Measurements from ENCODE around the gene ADGRG3.

Gene ADGRG3

GRCh38 chr16:57704011-57704904, 36.2 kb downstream of the ADGRG3 start:
- H4K8ac ChIP-seq (ENCODE audit: low read length) = no peak overlapping the region
- no peak overlapping the region for H3K4me3 ChIP-seq (ENCODE audit: insufficient read depth in 1 of 2, low read depth in 1 of 2, low read length in 2 of 2)
- H3K18ac ChIP-seq (ENCODE audit: low read depth in 1 of 2, low read length in 2 of 2) = no peak overlapping the region
- H3K36me3 ChIP-seq (ENCODE audit: control insufficient read depth in 1 of 2, insufficient read depth in 2 of 2, low read depth in 1 of 2, low read length in 2 of 2) = no peaks in the 10 kb centered on the region
- no peaks in the 10 kb centered on the region for H3K4me1 ChIP-seq (ENCODE audit: control insufficient read depth, insufficient read depth, low read depth, low read length)
- no peak overlapping the region for H2AK5ac ChIP-seq (ENCODE audit: low read length, severe bottlenecking)
- H3K9ac ChIP-seq (ENCODE audit: low read length) = no peak overlapping the region
- H3K9me3 ChIP-seq (ENCODE audit: control insufficient read depth, low read length) = no peaks in the 10 kb centered on the region
- no peak overlapping the region for H2AFZ ChIP-seq (ENCODE audit: low read depth, low read length)
- H3K23ac ChIP-seq (ENCODE audit: low read length in 2 of 2) = no peak overlapping the region
- H3K14ac ChIP-seq (ENCODE audit: low read length in 2 of 2) = no peak overlapping the region
- no peak overlapping the region for H3K4me2 ChIP-seq (ENCODE audit: low read length, poor library complexity, severe bottlenecking)
- H3K79me1 ChIP-seq (replicated peaks; ENCODE audit: low read length, poor library complexity, severe bottlenecking) = no peaks in the 10 kb centered on the region
- no peak overlapping the region for H2BK15ac ChIP-seq (ENCODE audit: low read depth, poor library complexity, severe bottlenecking)
- H4K91ac ChIP-seq (ENCODE audit: low read length) = no peak overlapping the region
- no peak overlapping the region for H2BK120ac ChIP-seq (ENCODE audit: low read depth, low read length)
- no peak for DNase-seq
- no peak overlapping the region for H2BK12ac ChIP-seq (ENCODE audit: low read length in 2 of 2)
- no peak overlapping the region for H3K27ac ChIP-seq (ENCODE audit: low read length, poor library complexity, severe bottlenecking)
- 78% methylated on average over 9 of the region's 11 CpGs for WGBS
- H3K27me3 ChIP-seq (ENCODE audit: control insufficient read depth in 1 of 2, insufficient read depth in 1 of 2, low read length in 2 of 2) = peaks cover 7 to 57% of the 10 kb centered on the region in 2 experiments
- no peak overlapping the region for H2BK5ac ChIP-seq (ENCODE audit: low read depth, low read length, poor library complexity, severe bottlenecking)
- H3K4ac ChIP-seq (ENCODE audit: low read depth in 1 of 2, low read length in 2 of 2) = no peak overlapping the region

GRCh38 chr16:57704905-57705852, 37.1 kb downstream of the ADGRG3 start:
- Histone ChIP-seq H2AK5ac (ENCODE audit: low read length, severe bottlenecking) (no peak overlapping the region), H2BK120ac (ENCODE audit: low read depth, low read length) (no peak overlapping the region), H3K9me3 (ENCODE audit: control insufficient read depth, low read length) (no peaks in the 10 kb centered on the region), H3K18ac (ENCODE audit: low read depth in 1 of 2, low read length in 2 of 2) (no peak overlapping the region), H2BK5ac (ENCODE audit: low read depth, low read length, poor library complexity, severe bottlenecking) (no peak overlapping the region), H3K36me3 (ENCODE audit: control insufficient read depth in 1 of 2, insufficient read depth in 2 of 2, low read depth in 1 of 2, low read length in 2 of 2) (no peaks in the 10 kb centered on the region), H3K4ac (ENCODE audit: low read depth in 1 of 2, low read length in 2 of 2) (no peak overlapping the region), H3K23ac (ENCODE audit: low read length in 2 of 2) (no peak overlapping the region), H3K4me3 (ENCODE audit: insufficient read depth in 1 of 2, low read depth in 1 of 2, low read length in 2 of 2) (no peak overlapping the region), H2BK12ac (ENCODE audit: low read length in 2 of 2) (no peak overlapping the region), H2AFZ (ENCODE audit: low read depth, low read length) (no peak overlapping the region), H3K27ac (ENCODE audit: low read length, poor library complexity, severe bottlenecking) (no peak overlapping the region), H3K9ac (ENCODE audit: low read length) (no peak overlapping the region), H3K4me2 (ENCODE audit: low read length, poor library complexity, severe bottlenecking) (no peak overlapping the region), H4K8ac (ENCODE audit: low read length) (no peak overlapping the region), H3K14ac (ENCODE audit: low read length in 2 of 2) (no peak overlapping the region), H3K27me3 (ENCODE audit: control insufficient read depth in 1 of 2, insufficient read depth in 1 of 2, low read length in 2 of 2) (peaks cover 7 to 50% of the 10 kb centered on the region in 2 experiments), H3K79me1 (replicated peaks; ENCODE audit: low read length, poor library complexity, severe bottlenecking) (no peaks in the 10 kb centered on the region), H3K4me1 (ENCODE audit: control insufficient read depth, insufficient read depth, low read depth, low read length) (no peaks in the 10 kb centered on the region), H4K91ac (ENCODE audit: low read length) (no peak overlapping the region), H2BK15ac (ENCODE audit: low read depth, poor library complexity, severe bottlenecking) (no peak overlapping the region)
- no peak for DNase-seq
- 72% methylated on average over 3 of the region's 4 CpGs for WGBS

DNA sequence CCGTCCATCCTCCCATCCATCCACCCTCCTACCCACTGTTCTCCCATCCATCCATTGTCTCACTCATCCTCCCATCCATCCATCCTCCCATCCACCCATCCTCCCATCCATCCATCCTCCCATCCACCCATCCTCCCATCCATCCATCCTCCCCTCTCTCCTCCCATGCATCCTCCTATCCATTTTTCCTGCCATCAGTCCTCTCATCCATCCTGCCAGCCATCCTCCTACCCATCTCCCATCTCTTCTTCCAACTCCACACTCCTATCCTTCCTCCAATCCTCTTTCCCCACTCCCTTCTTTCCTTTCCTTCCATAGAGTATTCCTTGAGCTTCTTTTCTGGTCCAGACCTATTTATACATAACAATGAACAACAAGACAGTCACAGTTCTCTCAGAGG, 38.6 kb downstream of the ADGRG3 start:
- Histone ChIP-seq H2AK5ac (ENCODE audit: low read length, severe bottlenecking) (no peak overlapping the region), H4K91ac (ENCODE audit: low read length) (no peak overlapping the region), H3K23ac (ENCODE audit: low read length in 2 of 2) (no peak overlapping the region), H3K9ac (ENCODE audit: low read length) (no peak overlapping the region), H3K4me1 (ENCODE audit: control insufficient read depth, insufficient read depth, low read depth, low read length) (no peaks in the 10 kb centered on the region), H3K14ac (ENCODE audit: low read length in 2 of 2) (no peak overlapping the region), H3K4me2 (ENCODE audit: low read length, poor library complexity, severe bottlenecking) (no peak overlapping the region), H2BK5ac (ENCODE audit: low read depth, low read length, poor library complexity, severe bottlenecking) (no peak overlapping the region), H3K79me1 (replicated peaks; ENCODE audit: low read length, poor library complexity, severe bottlenecking) (no peaks in the 10 kb centered on the region), H3K36me3 (ENCODE audit: control insufficient read depth in 1 of 2, insufficient read depth in 2 of 2, low read depth in 1 of 2, low read length in 2 of 2) (no peaks in the 10 kb centered on the region), H4K8ac (ENCODE audit: low read length) (no peak overlapping the region), H3K4me3 (ENCODE audit: insufficient read depth in 1 of 2, low read depth in 1 of 2, low read length in 2 of 2) (no peak overlapping the region), H2AFZ (ENCODE audit: low read depth, low read length) (no peak overlapping the region), H3K4ac (ENCODE audit: low read depth in 1 of 2, low read length in 2 of 2) (no peak overlapping the region), H3K18ac (ENCODE audit: low read depth in 1 of 2, low read length in 2 of 2) (no peak overlapping the region), H2BK120ac (ENCODE audit: low read depth, low read length) (no peak overlapping the region), H3K27me3 (ENCODE audit: control insufficient read depth in 1 of 2, insufficient read depth in 1 of 2, low read length in 2 of 2) (peaks cover 13 to 49% of the 10 kb centered on the region in 2 experiments), H3K9me3 (ENCODE audit: control insufficient read depth, low read length) (no peaks in the 10 kb centered on the region), H2BK12ac (ENCODE audit: low read length in 2 of 2) (no peak overlapping the region), H3K27ac (ENCODE audit: low read length, poor library complexity, severe bottlenecking) (no peak overlapping the region), H2BK15ac (ENCODE audit: low read depth, poor library complexity, severe bottlenecking) (no peak overlapping the region)
- no peak for DNase-seq
- WGBS = 70% methylated on average over 1 of the region's 1 CpG

DNA sequence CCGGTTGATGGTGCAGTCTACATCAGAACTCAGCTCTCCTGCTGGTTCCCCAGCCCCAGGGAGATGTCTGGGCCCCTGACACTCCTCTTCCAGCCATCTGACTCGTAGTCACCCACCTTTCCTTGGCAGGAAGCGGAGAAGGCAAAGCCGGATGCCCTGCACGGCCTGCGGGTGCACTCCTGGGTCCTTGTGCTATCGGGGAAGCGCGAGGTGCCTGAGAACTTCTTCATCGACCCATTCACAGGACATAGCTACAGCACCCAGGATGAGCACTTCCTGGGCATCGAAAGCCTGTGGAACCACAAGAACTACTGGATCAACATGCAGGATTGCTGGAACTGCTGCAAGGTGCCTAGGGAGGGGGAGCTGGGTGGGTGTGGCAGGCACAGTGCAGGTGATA, 39.2 kb downstream of the ADGRG3 start:
- Histone ChIP-seq H4K91ac (ENCODE audit: low read length) (no peak overlapping the region), H3K9me3 (ENCODE audit: control insufficient read depth, low read length) (no peaks in the 10 kb centered on the region), H3K4me3 (ENCODE audit: insufficient read depth in 1 of 2, low read depth in 1 of 2, low read length in 2 of 2) (no peak overlapping the region), H3K27me3 (ENCODE audit: control insufficient read depth in 1 of 2, insufficient read depth in 1 of 2, low read length in 2 of 2) (peaks cover 19 to 49% of the 10 kb centered on the region in 2 experiments), H3K27ac (ENCODE audit: low read length, poor library complexity, severe bottlenecking) (no peak overlapping the region), H3K4me2 (ENCODE audit: low read length, poor library complexity, severe bottlenecking) (no peak overlapping the region), H3K4ac (ENCODE audit: low read depth in 1 of 2, low read length in 2 of 2) (no peak overlapping the region), H3K9ac (ENCODE audit: low read length) (no peak overlapping the region), H2BK120ac (ENCODE audit: low read depth, low read length) (no peak overlapping the region), H3K36me3 (ENCODE audit: control insufficient read depth in 1 of 2, insufficient read depth in 2 of 2, low read depth in 1 of 2, low read length in 2 of 2) (no peaks in the 10 kb centered on the region), H3K18ac (ENCODE audit: low read depth in 1 of 2, low read length in 2 of 2) (no peak overlapping the region), H2AFZ (ENCODE audit: low read depth, low read length) (no peak overlapping the region), H3K4me1 (ENCODE audit: control insufficient read depth, insufficient read depth, low read depth, low read length) (no peaks in the 10 kb centered on the region), H2BK5ac (ENCODE audit: low read depth, low read length, poor library complexity, severe bottlenecking) (no peak overlapping the region), H2BK15ac (ENCODE audit: low read depth, poor library complexity, severe bottlenecking) (no peak overlapping the region), H2AK5ac (ENCODE audit: low read length, severe bottlenecking) (no peak overlapping the region), H3K79me1 (replicated peaks; ENCODE audit: low read length, poor library complexity, severe bottlenecking) (no peaks in the 10 kb centered on the region), H3K23ac (ENCODE audit: low read length in 2 of 2) (no peak overlapping the region), H4K8ac (ENCODE audit: low read length) (no peak overlapping the region), H3K14ac (ENCODE audit: low read length in 2 of 2) (no peak overlapping the region), H2BK12ac (ENCODE audit: low read length in 2 of 2) (no peak overlapping the region)
- DNase-seq = no peak
- WGBS = 89% methylated on average over 11 of the region's 11 CpGs
